AG09319 (cell line): Measurements from ENCODE around the gene CELF3.
"Not testable (repeated sequence)": the region's sequence is repeated elsewhere in the genome, so short reads cannot be mapped to it uniquely, and the experiment has no call there.

ENCODE experiments used
- DNase-seq: peaks from one replicate; pipeline ENCODE4 v3.0.0-alpha.2; 2010; ENCODE audit warnings: low read depth; ENCODE audit errors: extremely low read depth
- TF ChIP-seq, protein P1 (sequence below): IDR thresholded peaks from 2 replicates; pipeline ENCODE4 v1.5.1; 2011; ENCODE audit warnings: low read depth, mild to moderate bottlenecking, inconsistent platforms, low read length, moderate library complexity

CELF3 gene

DNA sequence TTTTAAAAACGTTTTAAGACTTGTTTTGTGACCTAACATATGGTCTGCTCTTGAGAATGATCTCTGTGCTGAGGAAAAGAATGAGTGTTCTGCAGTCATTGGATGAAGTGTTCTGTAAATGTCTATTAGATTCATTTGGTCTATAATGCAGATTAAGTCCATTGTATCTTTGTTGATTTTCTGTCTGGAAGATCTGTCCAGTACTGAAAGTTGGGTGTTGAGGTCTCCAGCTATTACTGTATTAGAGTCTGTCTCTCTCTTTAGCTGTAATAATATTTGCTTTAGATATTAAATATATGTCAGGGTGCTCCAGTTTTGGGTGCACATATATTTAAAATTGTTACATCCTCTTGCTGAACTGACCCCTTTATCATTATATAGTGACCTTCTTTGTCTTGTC, 43.2 kb downstream of the CELF3 start:
- TF ChIP-seq, protein P1, sequence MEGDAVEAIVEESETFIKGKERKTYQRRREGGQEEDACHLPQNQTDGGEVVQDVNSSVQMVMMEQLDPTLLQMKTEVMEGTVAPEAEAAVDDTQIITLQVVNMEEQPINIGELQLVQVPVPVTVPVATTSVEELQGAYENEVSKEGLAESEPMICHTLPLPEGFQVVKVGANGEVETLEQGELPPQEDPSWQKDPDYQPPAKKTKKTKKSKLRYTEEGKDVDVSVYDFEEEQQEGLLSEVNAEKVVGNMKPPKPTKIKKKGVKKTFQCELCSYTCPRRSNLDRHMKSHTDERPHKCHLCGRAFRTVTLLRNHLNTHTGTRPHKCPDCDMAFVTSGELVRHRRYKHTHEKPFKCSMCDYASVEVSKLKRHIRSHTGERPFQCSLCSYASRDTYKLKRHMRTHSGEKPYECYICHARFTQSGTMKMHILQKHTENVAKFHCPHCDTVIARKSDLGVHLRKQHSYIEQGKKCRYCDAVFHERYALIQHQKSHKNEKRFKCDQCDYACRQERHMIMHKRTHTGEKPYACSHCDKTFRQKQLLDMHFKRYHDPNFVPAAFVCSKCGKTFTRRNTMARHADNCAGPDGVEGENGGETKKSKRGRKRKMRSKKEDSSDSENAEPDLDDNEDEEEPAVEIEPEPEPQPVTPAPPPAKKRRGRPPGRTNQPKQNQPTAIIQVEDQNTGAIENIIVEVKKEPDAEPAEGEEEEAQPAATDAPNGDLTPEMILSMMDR: no peak
- no peak for DNase-seq

DNA sequence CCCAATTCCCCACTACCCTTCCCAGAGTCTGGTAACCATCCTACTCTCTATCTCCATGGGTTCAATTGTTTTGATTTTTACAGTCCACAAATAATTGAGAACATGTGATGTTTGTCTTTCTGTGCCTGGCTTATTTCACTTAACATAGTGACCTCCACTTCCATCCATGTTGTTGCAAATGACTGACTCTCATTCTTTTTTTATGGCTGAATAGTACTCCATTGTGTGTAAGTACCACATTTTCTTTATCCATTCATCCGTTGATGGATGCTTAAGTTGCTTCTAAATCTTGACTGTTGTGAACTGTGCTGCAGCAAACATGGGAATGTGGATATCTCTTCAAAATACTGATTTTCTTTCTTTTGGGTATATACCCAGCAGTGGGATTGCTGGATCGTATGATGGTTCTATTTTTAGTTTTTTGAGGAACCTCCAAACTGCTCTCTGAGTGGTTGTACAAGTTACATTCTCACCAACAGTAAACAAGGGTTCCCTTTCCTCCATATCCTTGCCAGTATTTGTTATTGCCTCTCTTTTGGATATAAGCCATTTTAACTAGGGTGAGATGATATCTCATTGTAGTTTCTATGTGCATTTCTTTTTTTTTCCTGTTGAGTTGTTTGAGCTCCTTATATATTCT, 46.4 kb downstream of the CELF3 start:
- not testable (repeated sequence) for DNase-seq

DNA sequence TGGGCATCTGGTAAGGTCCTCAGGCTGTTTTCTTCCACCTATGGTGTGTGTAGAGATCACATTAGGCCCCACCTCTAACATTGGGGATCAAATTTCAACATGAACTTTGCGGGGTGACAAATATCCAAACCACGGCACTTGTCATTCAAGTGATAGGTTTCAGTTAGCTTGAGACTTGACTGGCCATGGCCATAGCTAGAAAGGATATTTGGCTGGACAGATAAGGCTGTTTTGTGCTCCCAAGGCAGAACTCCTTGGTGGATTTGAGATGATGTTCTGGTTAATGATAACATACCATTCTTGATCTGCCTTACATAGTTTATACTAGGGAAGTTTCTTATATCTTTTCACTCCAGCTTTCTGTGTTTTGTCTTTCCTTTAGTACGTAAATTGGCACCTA, 48.5 kb downstream of the CELF3 start:
- TF ChIP-seq, protein P1: no peak
- DNase-seq: no peak

DNA sequence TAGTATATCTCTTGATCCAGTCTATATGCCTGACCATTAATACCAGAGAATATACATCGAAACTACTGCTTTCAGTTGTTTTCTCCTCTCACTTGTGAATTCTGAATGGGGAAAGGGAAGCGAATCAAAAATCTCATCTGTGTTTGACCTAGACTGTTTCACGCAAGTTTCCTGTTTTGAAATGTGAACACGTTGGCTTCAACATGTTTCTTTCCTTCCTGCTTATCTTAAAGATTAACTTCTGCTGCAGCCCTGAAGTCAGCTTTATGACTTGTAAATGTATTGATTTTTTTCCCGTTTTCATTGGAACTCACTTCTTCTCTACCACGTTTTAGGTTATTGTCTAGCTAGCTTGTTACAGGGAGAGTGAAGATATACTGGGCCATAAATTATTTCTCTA, 54.9 kb downstream of the CELF3 start:
- DNase-seq: no peak
- TF ChIP-seq, protein P1: no peak

DNA sequence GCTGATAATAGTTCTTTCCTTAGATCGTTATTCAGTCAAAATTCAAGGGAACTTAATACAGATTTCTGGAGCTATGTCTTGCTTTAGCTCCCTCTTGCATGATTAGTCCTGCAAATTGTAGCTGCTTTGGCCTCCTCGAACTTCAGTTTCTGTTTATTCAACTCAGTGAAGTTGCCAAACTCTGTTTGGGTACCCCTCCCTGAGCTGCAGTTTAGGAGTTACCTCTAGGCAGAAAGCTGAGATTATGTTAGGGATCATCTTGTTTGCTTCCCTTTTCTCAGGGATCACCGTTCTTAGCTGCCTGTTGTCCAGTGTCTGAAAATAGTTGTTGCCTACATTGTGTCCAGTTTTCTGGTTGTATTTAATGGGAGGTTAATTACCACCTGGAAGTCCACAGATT, 61.2 kb downstream of the CELF3 start:
- TF ChIP-seq, protein P1: no peak
- no peak for DNase-seq

DNA sequence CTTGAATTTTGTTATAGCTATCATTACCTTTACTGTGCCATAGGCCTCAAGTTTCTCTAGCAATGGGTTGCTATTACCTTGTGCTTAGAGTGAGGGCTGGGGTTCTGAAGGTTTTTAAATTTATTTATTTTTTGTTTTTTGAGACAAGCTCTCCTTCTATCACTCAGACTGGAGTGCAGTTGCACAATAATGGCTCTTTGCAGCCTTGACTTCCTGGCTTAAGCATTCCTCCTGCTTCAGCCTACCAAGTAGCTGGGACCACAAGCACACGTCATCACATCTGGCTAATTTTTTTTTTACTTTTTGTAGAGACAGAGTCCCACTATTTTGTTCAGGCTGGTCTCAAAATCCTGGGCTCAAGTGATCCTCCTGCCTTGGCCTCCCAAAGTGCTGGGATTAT, 63.2 kb downstream of the CELF3 start:
- DNase-seq: peak; percentile 7
- TF ChIP-seq, protein P1: no peak
